ENCODE measurements around the gene PSMC3.

PSMC3 gene

GRCh38 chr11:47393163-47394049 is 32.8 kb downstream of the PSMC3 start:
- no peak for DNase-seq

GRCh38 chr11:47392546-47393162 is 33.6 kb downstream of the PSMC3 start:
- DNase-seq: no peak

GRCh38 chr11:47391711-47392432 is 34.4 kb downstream of the PSMC3 start:
- DNase-seq: no peak

- no peak for DNase-seq
Measured at GRCh38 chr11:47391077-47391583, 35.1 kb downstream of the PSMC3 start.

GRCh38 chr11:47390422-47390760 is 35.8 kb downstream of the PSMC3 start:
- no peak for DNase-seq

- DNase-seq: no peak
Measured at GRCh38 chr11:47389577-47390421, 36.4 kb downstream of the PSMC3 start.

GRCh38 chr11:47388697-47389576 is 37.3 kb downstream of the PSMC3 start:
- DNase-seq: no peak

GRCh38 chr11:47387944-47388696 is 38.1 kb downstream of the PSMC3 start:
- no peak for DNase-seq

GRCh38 chr11:47384498-47384897 is 41.7 kb downstream of the PSMC3 start:
- no peak for DNase-seq

GRCh38 chr11:47383071-47383470 is 43.2 kb downstream of the PSMC3 start:
- DNase-seq: no peak

GRCh38 chr11:47380078-47380477 is 46.2 kb downstream of the PSMC3 start:
- DNase-seq: no peak

- no peak for DNase-seq
Measured at GRCh38 chr11:47379317-47379716, 46.9 kb downstream of the PSMC3 start.

- DNase-seq: no peak
Measured at GRCh38 chr11:47378836-47379170, 47.4 kb downstream of the PSMC3 start.

- no peak for DNase-seq
Measured at GRCh38 chr11:47378010-47378835, 48.0 kb downstream of the PSMC3 start, which contains the start of gene SPI1. SPI1 (minus strand) TSS chr11:47378547; CDS start chr11:47378353, 194 bp downstream.

- DNase-seq: no peak
Measured at GRCh38 chr11:47377571-47378009, 48.6 kb downstream of the PSMC3 start.

GRCh38 chr11:47376525-47377371 is 49.5 kb downstream of the PSMC3 start:
- DNase-seq: no peak

- no peak for DNase-seq
Measured at GRCh38 chr11:47376107-47376524, 50.1 kb downstream of the PSMC3 start.

GRCh38 chr11:47375546-47376085 is 50.6 kb downstream of the PSMC3 start:
- DNase-seq: no peak
